Mononuclear cell (primary cell): Measurements from ENCODE around the gene ARHGEF37. TPM values are rescaled to one million over a fixed set of nuclear protein-coding genes. Genes with fewer than 3 reads are reported as not detected.

ENCODE experiments used
- H3K27me3 ChIP-seq: 2 replicates; pipeline ENCODE4 v1.6.0; 2011; ENCODE audit warnings: low read length, control low read depth; ENCODE audit not compliant: insufficient read depth
- H3K4me1 ChIP-seq: 2 replicates; pipeline ENCODE4 v1.5.1; 2011; ENCODE audit warnings: mild to moderate bottlenecking, low read length, control low read depth; ENCODE audit not compliant: insufficient read depth
- H3K4me3 ChIP-seq: 2 replicates; pipeline ENCODE4 v1.5.1; 2011; ENCODE audit warnings: mild to moderate bottlenecking, low read length, moderate library complexity
- H3K9me3 ChIP-seq: 2 replicates; pipeline ENCODE4 v1.5.1; 2011; ENCODE audit warnings: low read depth, mild to moderate bottlenecking, control low read depth, low read length
- total RNA-seq: library from RNA; depleted of rRNA; stranded (reverse); fragments of >200 nt; gene quantifications from one replicate; pipeline ENCODE4 v1.2.3, GENCODE V29; 2012

The ARHGEF37 gene
- total RNA-seq, 1 donor = not detected

DNA sequence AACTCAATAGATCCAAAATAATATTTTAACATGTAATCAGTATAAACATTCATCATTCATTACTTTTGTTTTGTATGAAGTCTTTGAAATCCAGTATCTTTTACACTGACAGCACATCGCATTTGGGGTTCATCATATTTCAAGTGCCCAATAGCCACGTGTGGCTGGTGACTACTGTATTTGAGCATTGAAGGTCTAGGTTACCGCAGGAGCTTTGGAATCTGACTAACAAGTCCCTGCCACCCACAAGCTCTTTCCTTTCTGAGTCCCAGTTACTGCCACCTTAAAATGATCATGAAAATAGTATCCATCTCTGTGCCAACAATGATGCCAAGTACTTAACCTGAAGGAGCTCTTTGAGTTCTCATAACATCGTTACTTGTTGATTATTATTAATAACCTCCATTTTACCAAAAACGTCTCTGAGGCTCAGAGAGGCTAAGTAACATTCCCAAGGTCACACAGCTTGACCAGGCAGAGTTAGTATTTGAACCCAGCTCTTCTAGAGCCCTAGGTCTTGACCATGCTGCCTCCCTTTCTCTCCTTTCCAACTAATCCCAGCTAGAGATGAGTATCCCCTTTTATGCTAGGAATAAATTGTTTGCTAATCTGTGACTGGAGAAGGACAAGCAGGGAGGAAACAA, 24.2 kb downstream of the ARHGEF37 start:
- Histone ChIP-seq H3K4me3 (no peak overlapping the region), H3K27me3 (no peaks in the 10 kb centered on the region), H3K9me3 (no peaks in the 10 kb centered on the region), H3K4me1 (peaks cover 12% of the 10 kb centered on the region)

DNA sequence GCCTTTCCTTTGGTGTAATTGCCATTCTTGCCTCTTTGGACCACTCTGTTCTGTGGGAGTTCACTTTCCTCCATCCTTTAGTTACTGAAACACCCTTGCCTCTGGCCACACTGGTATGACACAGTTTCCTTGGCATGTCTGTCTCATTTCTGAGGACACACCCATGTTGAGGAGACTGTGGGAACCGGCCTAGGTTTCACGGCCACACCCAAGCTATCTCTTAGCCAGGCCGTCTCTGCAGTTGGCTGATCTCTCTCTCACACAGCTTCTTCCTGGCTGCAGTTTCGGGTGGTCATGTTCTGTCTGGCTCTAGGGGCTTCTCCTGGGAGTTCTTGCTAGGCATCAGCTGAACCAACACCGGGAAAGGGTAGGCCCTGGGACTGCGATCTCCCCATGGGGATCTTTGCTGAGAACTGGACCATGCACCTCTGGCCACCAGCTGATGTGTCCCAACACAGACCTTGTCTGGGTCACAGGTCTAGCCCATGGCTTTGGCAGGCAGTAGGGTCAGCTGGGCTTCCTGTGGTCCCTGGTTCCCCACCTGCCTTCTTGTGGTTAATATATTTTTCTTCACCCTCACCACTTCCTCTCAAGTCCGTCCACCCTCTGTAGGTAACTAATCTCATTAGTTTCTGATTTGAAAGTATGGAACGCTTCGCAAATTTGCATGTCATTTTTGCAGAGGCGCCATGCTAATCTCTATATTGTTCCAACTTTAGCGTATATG, 24.9 kb downstream of the ARHGEF37 start:
- no peaks in the 10 kb centered on the region for H3K27me3 ChIP-seq
- no peaks in the 10 kb centered on the region for H3K9me3 ChIP-seq
- no peak overlapping the region for H3K4me3 ChIP-seq
- H3K4me1 ChIP-seq = peaks cover 12% of the 10 kb centered on the region

DNA sequence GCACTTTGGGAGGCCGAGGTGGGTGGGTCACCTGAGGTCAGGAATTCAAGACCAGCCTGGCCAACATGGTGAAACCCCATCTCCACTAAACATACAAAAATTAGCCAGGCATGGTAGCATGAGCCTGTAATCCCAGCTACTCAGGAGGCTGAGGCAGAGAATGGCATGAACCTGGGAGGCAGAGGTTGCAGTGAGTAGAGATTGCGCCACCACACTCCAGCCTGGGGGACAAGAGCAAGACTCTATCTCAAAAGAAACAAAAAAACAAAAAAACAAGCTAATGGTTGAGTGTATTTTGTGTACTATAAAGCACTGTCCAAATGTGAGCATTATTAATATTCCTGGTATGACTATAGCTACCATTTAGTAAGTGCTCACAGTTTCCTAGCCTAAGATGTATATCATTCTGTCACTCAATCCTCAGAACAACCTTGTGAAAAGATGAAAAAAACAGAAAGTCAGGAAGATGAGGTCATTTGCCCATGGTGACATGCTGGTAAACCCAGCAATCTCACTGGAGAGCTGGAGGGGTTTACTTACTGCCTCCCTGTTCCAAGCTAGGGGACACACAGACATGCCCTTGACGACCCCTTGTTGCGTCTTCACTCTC, 27.7 kb downstream of the ARHGEF37 start:
- H3K4me3 ChIP-seq = no peak overlapping the region
- H3K9me3 ChIP-seq = no peaks in the 10 kb centered on the region
- peaks cover 12% of the 10 kb centered on the region for H3K4me1 ChIP-seq
- H3K27me3 ChIP-seq = no peaks in the 10 kb centered on the region

DNA sequence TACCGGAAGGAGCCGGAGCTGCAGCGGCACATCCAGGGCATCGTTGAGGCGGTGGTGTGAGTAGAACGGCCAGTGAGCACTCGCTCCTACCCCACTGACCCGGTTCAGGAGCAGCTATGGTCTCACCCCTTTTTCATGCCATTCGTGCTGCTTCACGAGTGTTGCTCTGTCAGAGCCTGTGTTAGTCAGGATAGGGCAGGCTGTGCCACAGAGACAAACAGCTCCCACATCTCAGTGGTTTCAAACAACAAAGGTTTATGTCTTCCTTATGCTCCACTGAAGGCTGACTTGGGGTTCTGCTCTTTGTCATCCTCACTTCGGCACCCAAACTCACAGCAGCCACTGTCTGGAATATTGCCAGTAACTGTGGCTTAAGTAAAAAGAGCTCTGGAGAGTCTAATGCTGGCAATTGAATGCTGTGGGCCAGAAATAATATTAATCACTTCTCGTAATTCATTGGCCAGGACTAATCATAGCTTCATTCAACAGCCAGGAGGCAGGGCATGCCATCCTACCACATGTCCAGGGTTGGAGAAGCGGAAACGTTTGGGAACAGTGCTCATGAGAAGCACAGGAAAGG, 28.4 kb downstream of the ARHGEF37 start:
- Histone ChIP-seq H3K9me3 (no peaks in the 10 kb centered on the region), H3K4me1 (peaks cover 12% of the 10 kb centered on the region), H3K4me3 (no peak overlapping the region), H3K27me3 (no peaks in the 10 kb centered on the region)

DNA sequence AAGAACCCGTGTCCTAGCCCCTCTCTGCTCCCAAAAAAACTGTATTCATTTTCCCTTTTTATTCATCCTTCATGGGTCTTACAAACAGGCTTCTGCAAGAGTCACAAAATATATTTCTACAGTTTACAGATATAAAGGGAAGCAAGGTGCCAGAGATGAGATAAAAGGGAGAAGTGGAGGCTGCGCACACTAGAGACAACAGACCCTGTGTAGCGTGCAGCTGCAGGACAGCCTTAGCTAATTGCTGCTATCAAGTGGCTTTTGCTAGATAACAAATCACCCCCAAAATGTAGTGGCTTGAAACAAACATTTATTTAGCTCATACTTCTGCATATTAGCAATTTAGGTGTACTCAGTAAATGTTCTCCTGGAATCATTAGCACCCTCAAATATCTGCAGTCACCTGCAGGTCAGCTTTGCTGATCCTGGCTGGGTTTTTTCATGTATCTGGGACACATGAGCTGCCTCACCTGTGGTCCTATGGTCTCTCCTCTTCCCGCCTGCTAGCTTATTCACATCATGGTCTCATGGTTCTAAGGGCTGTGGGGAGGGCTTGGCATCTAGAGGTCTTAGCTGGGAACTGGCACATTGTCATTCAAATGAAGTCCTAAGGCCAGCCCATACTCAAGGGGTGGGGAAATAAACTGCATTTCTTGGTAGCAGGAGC, 29.4 kb downstream of the ARHGEF37 start:
- Histone ChIP-seq H3K4me3 (no peak overlapping the region), H3K9me3 (no peaks in the 10 kb centered on the region), H3K27me3 (no peaks in the 10 kb centered on the region), H3K4me1 (peaks cover 11% of the 10 kb centered on the region)

DNA sequence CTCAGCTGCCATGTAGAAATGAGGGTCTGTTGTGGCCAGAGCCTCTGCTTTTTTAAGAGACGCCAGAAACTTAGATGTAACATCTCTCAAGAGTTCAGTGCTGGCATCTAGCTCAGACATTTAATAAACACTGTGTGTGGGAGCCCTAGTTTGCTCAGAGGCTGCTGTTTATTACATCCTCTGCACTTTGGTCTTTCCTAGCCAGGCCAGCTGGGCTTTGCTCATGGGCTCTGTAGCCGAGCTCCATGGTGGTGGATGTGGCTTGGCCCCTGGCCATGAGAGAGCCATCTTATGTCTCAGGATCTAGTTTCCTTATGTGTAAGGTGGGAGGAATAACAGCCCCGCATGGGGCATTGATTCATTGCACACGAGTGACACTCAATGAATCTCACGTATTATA, 30.0 kb downstream of the ARHGEF37 start:
- Histone ChIP-seq H3K27me3 (no peaks in the 10 kb centered on the region), H3K4me1 (peaks cover 5% of the 10 kb centered on the region), H3K9me3 (no peaks in the 10 kb centered on the region), H3K4me3 (no peak overlapping the region)

DNA sequence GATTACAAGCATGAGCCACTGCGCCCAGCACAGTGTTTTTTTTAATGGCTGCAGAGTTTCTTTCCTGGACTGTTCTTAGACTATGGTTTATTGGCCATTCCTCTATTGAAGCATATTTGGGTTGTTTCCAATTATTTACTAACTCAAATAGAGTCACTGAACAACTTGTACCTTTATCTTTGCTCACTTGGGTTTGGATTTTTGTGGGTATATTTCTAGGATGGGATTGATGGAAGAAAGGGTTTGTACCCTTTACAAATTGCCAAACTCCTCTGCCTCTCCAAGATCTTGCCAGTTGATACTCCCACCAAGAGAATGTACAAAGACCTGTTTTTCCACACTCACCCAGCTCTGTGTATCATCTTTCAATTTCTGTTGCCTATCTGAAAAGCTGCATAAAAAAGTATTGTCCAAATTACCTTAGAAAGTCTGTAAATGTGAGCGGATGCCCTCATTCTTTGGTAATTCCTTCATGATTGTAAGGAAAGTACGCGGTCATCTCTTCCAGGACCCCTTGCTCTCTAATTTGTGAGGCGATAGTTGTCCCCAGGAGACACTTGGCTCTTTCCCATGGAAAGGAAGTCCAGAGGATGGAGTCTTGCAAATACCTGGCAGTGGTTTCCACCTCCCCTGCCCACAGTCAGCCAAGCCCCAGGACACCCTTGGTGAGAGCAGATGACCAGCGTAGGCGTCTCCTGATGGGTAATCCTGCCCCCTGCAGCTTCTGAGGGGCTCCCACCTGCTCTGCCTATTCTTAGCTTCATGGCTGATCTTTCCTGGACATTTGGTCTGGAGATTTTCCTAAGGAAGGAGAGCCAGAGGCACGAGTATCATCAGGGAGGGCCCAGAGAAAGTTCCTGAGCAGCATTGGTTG, 33.0 kb downstream of the ARHGEF37 start:
- H3K4me3 ChIP-seq = no peak overlapping the region
- H3K27me3 ChIP-seq = no peaks in the 10 kb centered on the region
- H3K4me1 ChIP-seq = no peaks in the 10 kb centered on the region
- no peaks in the 10 kb centered on the region for H3K9me3 ChIP-seq

DNA sequence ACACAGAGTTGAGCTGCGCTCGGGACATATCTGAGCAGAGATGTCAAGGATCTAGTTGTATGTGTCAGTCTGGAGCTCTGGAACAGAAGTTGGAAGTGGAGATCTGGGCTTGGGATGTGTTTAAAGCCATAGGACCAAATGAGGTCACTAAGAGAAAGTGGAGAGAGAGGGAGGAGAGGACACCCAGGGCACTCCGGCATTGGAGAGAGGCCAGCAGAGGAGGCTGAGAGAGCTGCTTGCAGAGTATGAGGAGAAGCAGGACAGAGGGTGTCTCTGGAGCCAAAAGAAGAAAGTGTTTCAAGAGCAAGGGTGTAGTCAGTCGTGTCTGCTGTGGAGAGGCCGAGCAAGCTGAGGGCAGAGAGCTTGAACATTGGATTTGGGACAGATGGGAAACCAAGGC, 34.7 kb downstream of the ARHGEF37 start:
- no peak overlapping the region for H3K4me3 ChIP-seq
- H3K9me3 ChIP-seq = no peaks in the 10 kb centered on the region
- no peaks in the 10 kb centered on the region for H3K27me3 ChIP-seq
- no peaks in the 10 kb centered on the region for H3K4me1 ChIP-seq

DNA sequence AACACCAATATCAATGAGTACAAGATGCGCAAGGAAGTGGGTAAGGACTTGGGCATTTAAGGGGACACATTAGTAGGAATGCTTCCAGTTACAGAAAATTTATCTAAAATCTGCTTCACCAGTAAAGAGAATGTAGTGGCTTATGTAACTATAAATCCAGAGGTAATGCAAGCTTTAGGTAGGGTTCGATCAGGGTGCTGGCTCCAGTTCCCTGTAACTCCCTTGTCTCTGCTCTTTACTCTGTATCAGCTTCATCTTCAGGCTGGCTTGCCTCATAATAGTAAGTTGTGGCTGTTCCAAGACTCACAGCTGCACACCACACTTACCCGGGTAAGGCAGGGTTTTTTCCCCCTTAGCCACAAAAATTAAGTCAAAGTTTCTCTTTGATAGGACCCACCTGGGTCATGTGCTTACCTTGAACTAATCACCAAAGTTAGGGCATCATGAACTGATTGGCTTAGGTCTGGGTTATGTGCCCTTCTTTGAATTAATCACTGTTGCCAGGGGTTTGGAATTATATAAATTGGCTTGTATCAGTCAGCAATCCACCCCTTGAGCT, 35.5 kb downstream of the ARHGEF37 start:
- H3K27me3 ChIP-seq = no peaks in the 10 kb centered on the region
- H3K4me1 ChIP-seq = no peaks in the 10 kb centered on the region
- no peaks in the 10 kb centered on the region for H3K9me3 ChIP-seq
- no peak overlapping the region for H3K4me3 ChIP-seq

DNA sequence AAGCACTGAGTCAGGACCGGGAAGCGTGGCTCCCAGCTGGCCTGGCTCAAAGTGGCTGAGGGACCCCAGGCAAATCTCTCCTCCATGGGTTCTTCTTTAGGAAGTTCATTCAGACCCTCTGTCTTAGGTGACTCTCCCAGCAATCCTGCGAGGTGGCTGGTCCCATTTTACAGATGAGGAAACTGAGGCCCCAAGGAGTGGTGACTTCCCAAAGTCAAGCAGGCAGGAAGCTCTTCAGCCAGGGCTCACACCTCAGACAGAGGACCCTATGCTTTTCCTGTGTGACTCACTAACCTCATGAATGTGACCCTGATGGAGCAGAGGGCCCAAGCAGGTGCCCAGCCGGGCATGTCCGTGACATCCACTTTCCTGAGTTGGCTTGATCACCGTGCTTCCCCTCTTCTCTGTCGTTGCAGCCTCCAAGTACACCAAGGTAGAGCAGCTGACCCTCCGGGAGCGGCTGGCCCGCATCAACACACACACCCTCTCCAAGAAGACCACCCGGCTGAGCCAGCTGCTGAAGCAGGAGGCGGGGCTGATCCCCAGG, 36.5 kb downstream of the ARHGEF37 start:
- Histone ChIP-seq H3K4me3 (no peak overlapping the region), H3K9me3 (no peaks in the 10 kb centered on the region), H3K4me1 (no peaks in the 10 kb centered on the region), H3K27me3 (no peaks in the 10 kb centered on the region)

DNA sequence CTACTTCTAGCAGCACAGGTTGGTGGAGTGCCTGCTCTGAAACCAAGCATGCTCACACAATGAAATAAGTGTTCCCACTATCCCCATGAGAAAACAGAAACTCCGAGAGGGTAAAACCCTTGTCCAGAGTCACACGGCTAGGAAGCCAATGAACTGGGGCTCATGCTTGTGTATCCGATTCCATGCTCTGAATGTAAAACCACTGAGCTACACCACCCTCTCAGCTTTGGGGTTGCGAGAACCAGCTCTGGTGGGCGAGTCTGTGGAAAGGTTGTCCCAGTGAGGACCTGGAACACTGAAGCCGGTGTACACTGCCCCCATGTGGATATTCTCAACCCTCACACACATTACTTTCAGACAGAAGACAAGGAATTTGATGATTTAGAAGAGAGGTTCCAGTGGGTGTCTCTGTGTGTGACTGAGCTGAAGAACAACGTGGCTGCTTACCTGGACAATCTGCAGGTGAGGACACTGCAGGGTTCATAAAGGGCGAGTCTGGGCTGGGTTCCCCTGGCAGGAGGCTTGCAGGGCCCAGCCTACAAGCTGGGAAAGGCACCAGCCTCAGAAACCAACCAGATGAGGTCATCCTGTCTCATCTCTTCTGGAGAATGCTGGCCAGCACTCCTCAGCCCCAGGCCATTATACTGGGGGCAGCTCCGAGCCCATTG, 37.4 kb downstream of the ARHGEF37 start:
- no peak overlapping the region for H3K4me3 ChIP-seq
- H3K27me3 ChIP-seq = no peaks in the 10 kb centered on the region
- no peaks in the 10 kb centered on the region for H3K9me3 ChIP-seq
- no peaks in the 10 kb centered on the region for H3K4me1 ChIP-seq

DNA sequence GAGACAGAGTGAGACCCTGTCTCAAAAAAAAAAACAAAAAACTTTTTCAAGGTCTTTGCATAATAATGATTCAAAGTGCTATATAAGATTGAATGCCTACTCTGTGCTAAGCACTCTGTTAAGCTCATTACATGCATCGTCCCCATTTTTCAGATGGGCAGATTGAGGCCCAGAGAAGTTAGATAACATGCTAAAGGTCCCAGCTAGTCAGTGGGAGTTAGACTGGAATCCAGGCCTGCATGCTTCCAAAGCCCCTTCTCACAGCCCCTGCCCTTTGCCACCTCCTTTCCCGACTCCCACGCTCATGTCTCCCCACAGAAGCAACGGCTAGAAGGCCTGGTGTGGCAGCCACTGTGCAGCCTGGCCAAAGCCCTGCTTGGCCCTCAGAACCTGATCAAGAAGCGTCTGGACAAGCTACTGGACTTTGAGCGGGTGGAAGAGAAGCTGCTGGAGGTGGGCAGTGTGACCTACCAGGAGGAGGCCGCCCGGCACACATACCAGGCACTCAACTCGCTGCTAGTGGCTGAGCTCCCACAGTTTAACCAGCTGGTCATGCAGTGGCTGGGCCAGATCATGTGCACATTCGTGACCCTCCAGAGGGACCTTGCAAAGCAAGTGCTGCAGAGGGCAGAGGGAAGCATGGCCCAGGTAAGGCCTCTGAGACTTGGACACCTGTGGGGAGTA, 40.3 kb downstream of the ARHGEF37 start:
- no peaks in the 10 kb centered on the region for H3K9me3 ChIP-seq
- no peaks in the 10 kb centered on the region for H3K27me3 ChIP-seq
- H3K4me1 ChIP-seq = no peaks in the 10 kb centered on the region
- no peak overlapping the region for H3K4me3 ChIP-seq

DNA sequence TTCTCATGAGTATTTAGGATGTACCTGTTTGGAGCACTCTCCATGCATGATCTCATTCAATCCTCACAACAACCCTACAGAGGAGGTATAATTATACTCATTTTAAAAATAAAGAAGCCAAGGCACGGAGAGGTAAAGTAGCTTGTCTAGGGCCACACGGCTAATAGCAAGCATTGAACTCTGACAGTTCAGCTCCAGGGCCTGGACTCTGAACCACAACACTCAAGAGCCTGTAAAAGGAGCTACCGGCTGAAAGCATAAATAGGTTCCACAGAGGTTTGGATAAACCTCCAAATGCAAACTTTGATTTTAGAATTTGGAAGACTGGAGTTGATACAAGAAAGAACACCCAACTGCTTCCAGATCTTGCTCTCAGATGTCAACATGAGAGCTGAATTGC, 41.2 kb downstream of the ARHGEF37 start:
- no peaks in the 10 kb centered on the region for H3K4me1 ChIP-seq
- H3K4me3 ChIP-seq = no peak overlapping the region
- no peaks in the 10 kb centered on the region for H3K9me3 ChIP-seq
- no peaks in the 10 kb centered on the region for H3K27me3 ChIP-seq
